SK-N-SH treated with all-trans-retinoic acid at 6 μM for 48 hours (cell line): ENCODE data around the gene LCP1.

Experiments used
- ARNTL ChIP-seq: fragments of 450-650 bp; formaldehyde crosslinking; IDR thresholded peaks from 2 replicates; pipeline ENCODE4 v1.5.0; 2020; ENCODE audit warnings: low read depth, mild to moderate bottlenecking, moderate library complexity, borderline replicate concordance
- CREB5 ChIP-seq: fragments of 250-450 bp; sonication (Bioruptor Pico); IDR thresholded peaks from 2 replicates; pipeline ENCODE4 v1.5.1; 2020; ENCODE audit warnings: low read depth, mild to moderate bottlenecking, moderate library complexity
- CSDC2 ChIP-seq: fragments of 250-450 bp; sonication (Bioruptor Pico); IDR thresholded peaks from 2 replicates; pipeline ENCODE4 v1.5.0; 2020; ENCODE audit warnings: mild to moderate bottlenecking, moderate library complexity
- ESRRG ChIP-seq: fragments of 250-450 bp; sonication (Bioruptor Pico); IDR thresholded peaks from 2 replicates; pipeline ENCODE4 v1.6.1; 2021; ENCODE audit warnings: mild to moderate bottlenecking
- ISL1 ChIP-seq: fragments of 250-450 bp; sonication (Bioruptor Pico); IDR thresholded peaks from 2 replicates; pipeline ENCODE4 v2.1.2; 2022; ENCODE audit warnings: mild to moderate bottlenecking, moderate library complexity
- PATZ1 ChIP-seq: fragments of 250-450 bp; sonication (Bioruptor Pico); IDR thresholded peaks from 2 replicates; pipeline ENCODE4 v1.8.0; 2020; ENCODE audit warnings: mild to moderate bottlenecking, moderate library complexity, borderline replicate concordance
- PPARA ChIP-seq: fragments of 250-450 bp; sonication (Bioruptor Pico); IDR thresholded peaks from 2 replicates; pipeline ENCODE4 v1.5.0; 2020; ENCODE audit warnings: mild to moderate bottlenecking, borderline replicate concordance
- SNAI2 ChIP-seq: fragments of 250-450 bp; sonication (Bioruptor Pico); IDR thresholded peaks from 2 replicates; pipeline ENCODE4 v1.5.0; 2020; ENCODE audit warnings: mild to moderate bottlenecking, moderate library complexity
- TSHZ2 ChIP-seq: fragments of 250-450 bp; sonication (Bioruptor Pico); IDR thresholded peaks from 2 replicates; pipeline ENCODE4 v1.5.0; 2020; ENCODE audit warnings: mild to moderate bottlenecking, moderate library complexity
- ZC3H10 ChIP-seq: fragments of 250-450 bp; sonication (Bioruptor Pico); IDR thresholded peaks from 2 replicates; pipeline ENCODE4 v1.5.1; 2021; ENCODE audit warnings: mild to moderate bottlenecking, moderate library complexity
- ZFP3 ChIP-seq: fragments of 250-450 bp; sonication (Bioruptor Pico); IDR thresholded peaks from 2 replicates; pipeline ENCODE4 v1.5.0; 2020; ENCODE audit warnings: mild to moderate bottlenecking, moderate library complexity
- ZFP30 ChIP-seq: fragments of 450-650 bp; formaldehyde crosslinking; IDR thresholded peaks from 2 replicates; pipeline ENCODE4 v1.5.0; 2022; ENCODE audit warnings: mild to moderate bottlenecking, moderate library complexity

GRCh38 chr13:46178143-46178542 lies 3.8 kb downstream of the LCP1 start:
- no peak for TF ChIP-seq SNAI2 (CRISPR knock-in tag)
- no peak for TF ChIP-seq TSHZ2 (CRISPR knock-in tag)
- TF ChIP-seq ESRRG: no peak
- TF ChIP-seq ZC3H10 (CRISPR knock-in tag): no peak
- no peak for TF ChIP-seq ZFP3
- TF ChIP-seq CREB5 (CRISPR knock-in tag): no peak
- no peak for TF ChIP-seq ISL1 (CRISPR knock-in tag)
- no peak for TF ChIP-seq CSDC2 (CRISPR knock-in tag)
- no peak for TF ChIP-seq ARNTL (CRISPR knock-in tag)
- TF ChIP-seq PPARA (CRISPR knock-in tag): no peak
- TF ChIP-seq PATZ1: no peak
- no peak for TF ChIP-seq ZFP30 (CRISPR knock-in tag)
